Measurements from ENCODE around the gene METRN.
A peak's percentile ranks its signal among the peaks of the same experiment; 100 is the strongest.

Gene METRN

GRCh38 chr16:672851-673250, 42.1 kb upstream of the METRN start:
- Histone ChIP-seq H3K36me3 (ENCODE audit: control insufficient read depth in 2 of 2, insufficient read depth in 1 of 2, low read length in 2 of 2) (peaks cover 0 to 65% of the 10 kb centered on the region in 2 experiments; a peak in 1 of 3 replicates), H3K4me3 (ENCODE audit: low read depth, low read length) (no peak overlapping the region)
- POLR2A ChIA-PET, result interaction anchor here (1.3 to 6.7 kb wide), 2 partner anchors 8 to 17 kb away, joined by 3 to 57 read pairs; partner anchors contain the start of genes STUB1 and WDR24

GRCh38 chr16:673399-673991, 41.4 kb upstream of the METRN start:
- CTCF ChIA-PET, result no interaction called here
- Histone ChIP-seq H3K36me3 (ENCODE audit: control insufficient read depth in 2 of 2, insufficient read depth in 1 of 2, low read length in 2 of 2) (peaks cover 0 to 65% of the 10 kb centered on the region in 2 experiments; a peak in 1 of 3 replicates), H3K27ac (ENCODE audit: extremely low read depth, low read depth, low read length) (no peak overlapping the region)

More at GRCh38 chr16:672851-673250, 42.1 kb upstream of the METRN start:
- TF ChIP-seq ZSCAN18 (tag by site-specific recombination; IDR thresholded peaks at IDR 0.05), result no peak
- TF ChIP-seq ZNF624 (tag by site-specific recombination; IDR thresholded peaks at IDR 0.05), result no peak
- no peak for TF ChIP-seq ZNF596 (tag by site-specific recombination; IDR thresholded peaks at IDR 0.05)
- TF ChIP-seq ZNF791 (tag by site-specific recombination; IDR thresholded peaks at IDR 0.05), result no peak
- TF ChIP-seq ZNF211 (tag by site-specific recombination; IDR thresholded peaks at IDR 0.05; ENCODE audit: low read depth), result no peak
- TF ChIP-seq ZNF768 (tag by site-specific recombination; IDR thresholded peaks at IDR 0.05), result no peak
- TF ChIP-seq HIC1 (tag by site-specific recombination; IDR thresholded peaks at IDR 0.05), result peak; percentile 57; the same call in 1 of the 2 replicates
- TF ChIP-seq ZNF394 (tag by site-specific recombination; IDR thresholded peaks at IDR 0.05; ENCODE audit: borderline replicate concordance), result no peak
- TF ChIP-seq ZNF76 (tag by site-specific recombination; IDR thresholded peaks at IDR 0.05; ENCODE audit: borderline replicate concordance, low read depth), result no peak
- TF ChIP-seq RBAK (tag by site-specific recombination; IDR thresholded peaks at IDR 0.05), result no peak
- TF ChIP-seq KLF10 (tag by site-specific recombination; IDR thresholded peaks at IDR 0.05), result no peak
- TF ChIP-seq ZBTB26 (tag by site-specific recombination; optimal IDR thresholded peaks at IDR 0.05), result peak; percentile 12
- no peak for TF ChIP-seq ZFP69B (tag by site-specific recombination; IDR thresholded peaks at IDR 0.05)
- no peaks in the 10 kb centered on the region for H3K9me3 ChIP-seq (ENCODE audit: control insufficient read depth, insufficient read depth, low read depth, low read length)
- H3K27ac ChIP-seq (ENCODE audit: extremely low read depth, low read depth, low read length), result no peak overlapping the region
- no peaks in the 10 kb centered on the region for H3K4me1 ChIP-seq (ENCODE audit: control insufficient read depth, insufficient read depth, low read length)
- CTCF ChIA-PET, result no interaction called here

GRCh38 chr16:674214-674881, 40.6 kb upstream of the METRN start:
- Histone ChIP-seq H3K9me3 (ENCODE audit: control insufficient read depth, insufficient read depth, low read depth, low read length) (no peaks in the 10 kb centered on the region), H3K27ac (ENCODE audit: extremely low read depth, low read depth, low read length) (no peak overlapping the region), H3K4me3 (ENCODE audit: low read depth, low read length) (no peak overlapping the region), H3K4me1 (ENCODE audit: control insufficient read depth, insufficient read depth, low read length) (peaks cover 5% of the 10 kb centered on the region; the same call in 1 of the 2 replicates), H3K36me3 (ENCODE audit: control insufficient read depth in 2 of 2, insufficient read depth in 1 of 2, low read length in 2 of 2) (peaks cover 0 to 58% of the 10 kb centered on the region in 2 experiments; a peak in 1 of 3 replicates)
- CTCF ChIA-PET, result interaction anchor here (1.4 kb wide), 1 partner anchor 10 kb away, joined by 8 read pairs; no protein-coding TSS in a partner anchor
- POLR2A ChIA-PET, result interaction anchor here (1.2 to 2.6 kb wide), 5 partner anchors 8 to 16 kb away, joined by 3 to 10 read pairs (median 6); partner anchors contain the start of genes JMJD8 and WDR24
- no peak for TF ChIP-seq ZNF341 (tag by site-specific recombination; IDR thresholded peaks at IDR 0.05; ENCODE audit: low read depth)
- no peak for TF ChIP-seq SCRT2 (tag by site-specific recombination; IDR thresholded peaks at IDR 0.05)
- no peak for TF ChIP-seq TRIM28 (IDR thresholded peaks at IDR 0.05; ENCODE audit: borderline replicate concordance, low read length)
- TF ChIP-seq TSHZ1 (tag by site-specific recombination; IDR thresholded peaks at IDR 0.05; ENCODE audit: borderline replicate concordance), result no peak
- no peak for TF ChIP-seq ZNF2 (tag by site-specific recombination; IDR thresholded peaks at IDR 0.05)
- no peak for TF ChIP-seq ZNF426 (tag by site-specific recombination; IDR thresholded peaks at IDR 0.05)
- TF ChIP-seq ZNF302 (tag by site-specific recombination; IDR thresholded peaks at IDR 0.05; ENCODE audit: low read depth), result no peak
- TF ChIP-seq ZFP37 (tag by site-specific recombination; IDR thresholded peaks at IDR 0.05), result no peak

More at GRCh38 chr16:673399-673991, 41.4 kb upstream of the METRN start:
- H3K4me1 ChIP-seq (ENCODE audit: control insufficient read depth, insufficient read depth, low read length), result no peaks in the 10 kb centered on the region
- TF ChIP-seq BCL11B (tag by site-specific recombination; IDR thresholded peaks at IDR 0.05; ENCODE audit: low read depth) (no peak), GLIS2 (tag by site-specific recombination; IDR thresholded peaks at IDR 0.05) (peak; percentile 29; the same call in 1 of the 2 replicates), ZIC2 (tag by site-specific recombination; IDR thresholded peaks at IDR 0.05) (0 out of 2 replicates have a peak, but pooled peaks have one; percentile 32)
- H3K4me3 ChIP-seq (ENCODE audit: low read depth, low read length), result no peak overlapping the region
- no peaks in the 10 kb centered on the region for H3K9me3 ChIP-seq (ENCODE audit: control insufficient read depth, insufficient read depth, low read depth, low read length)
- POLR2A ChIA-PET, result interaction anchor here (1.2 to 1.3 kb wide), 2 partner anchors 8 to 17 kb away, joined by 3 read pairs; partner anchors contain the start of gene WDR24

Data from HEK293 (cell line).